Astrocyte of the spinal cord (primary cell): ENCODE measurements around the gene AGRP.
"Not testable (repeated sequence)": the region's sequence is repeated elsewhere in the genome, so short reads cannot be mapped to it uniquely, and the experiment has no call there.

ENCODE experiments used
- DNase-seq: peaks from one replicate; pipeline ENCODE4 v3.0.0; 2011; ENCODE audit warnings: low read depth, low spot score
- H3K4me3 ChIP-seq: 2 replicates; pipeline ENCODE4 v1.5.1; 2011; ENCODE audit warnings: low read depth, mild to moderate bottlenecking, low read length, moderate library complexity
- in situ Hi-C: cut with HindIII; loops from 2 replicates; pipeline ENCODE4 v1.10.0; 2017; ENCODE audit warnings: low sequenced_read_pairs
- TF ChIP-seq, protein P1 (sequence below): IDR thresholded peaks from 2 replicates; pipeline ENCODE4 v1.5.1; 2012; ENCODE audit warnings: low read depth, mild to moderate bottlenecking, low read length, inconsistent platforms

Gene AGRP

DNA sequence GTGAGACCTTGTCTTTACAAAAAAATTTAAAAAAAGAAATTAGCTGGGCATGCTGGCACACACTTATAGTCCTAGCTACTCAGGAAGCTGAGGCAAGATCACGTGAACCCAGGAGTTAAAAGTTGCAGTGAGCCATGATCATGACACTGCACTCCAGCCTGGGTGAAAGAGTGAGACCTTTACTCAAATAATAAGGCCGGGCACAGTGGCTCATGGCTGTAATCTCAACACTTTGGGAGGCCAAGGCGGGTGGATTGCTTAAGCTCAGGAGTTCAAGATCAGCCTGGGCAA lies 33.8 kb upstream of the AGRP start:
- TF ChIP-seq, protein P1, sequence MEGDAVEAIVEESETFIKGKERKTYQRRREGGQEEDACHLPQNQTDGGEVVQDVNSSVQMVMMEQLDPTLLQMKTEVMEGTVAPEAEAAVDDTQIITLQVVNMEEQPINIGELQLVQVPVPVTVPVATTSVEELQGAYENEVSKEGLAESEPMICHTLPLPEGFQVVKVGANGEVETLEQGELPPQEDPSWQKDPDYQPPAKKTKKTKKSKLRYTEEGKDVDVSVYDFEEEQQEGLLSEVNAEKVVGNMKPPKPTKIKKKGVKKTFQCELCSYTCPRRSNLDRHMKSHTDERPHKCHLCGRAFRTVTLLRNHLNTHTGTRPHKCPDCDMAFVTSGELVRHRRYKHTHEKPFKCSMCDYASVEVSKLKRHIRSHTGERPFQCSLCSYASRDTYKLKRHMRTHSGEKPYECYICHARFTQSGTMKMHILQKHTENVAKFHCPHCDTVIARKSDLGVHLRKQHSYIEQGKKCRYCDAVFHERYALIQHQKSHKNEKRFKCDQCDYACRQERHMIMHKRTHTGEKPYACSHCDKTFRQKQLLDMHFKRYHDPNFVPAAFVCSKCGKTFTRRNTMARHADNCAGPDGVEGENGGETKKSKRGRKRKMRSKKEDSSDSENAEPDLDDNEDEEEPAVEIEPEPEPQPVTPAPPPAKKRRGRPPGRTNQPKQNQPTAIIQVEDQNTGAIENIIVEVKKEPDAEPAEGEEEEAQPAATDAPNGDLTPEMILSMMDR: no peak

DNA sequence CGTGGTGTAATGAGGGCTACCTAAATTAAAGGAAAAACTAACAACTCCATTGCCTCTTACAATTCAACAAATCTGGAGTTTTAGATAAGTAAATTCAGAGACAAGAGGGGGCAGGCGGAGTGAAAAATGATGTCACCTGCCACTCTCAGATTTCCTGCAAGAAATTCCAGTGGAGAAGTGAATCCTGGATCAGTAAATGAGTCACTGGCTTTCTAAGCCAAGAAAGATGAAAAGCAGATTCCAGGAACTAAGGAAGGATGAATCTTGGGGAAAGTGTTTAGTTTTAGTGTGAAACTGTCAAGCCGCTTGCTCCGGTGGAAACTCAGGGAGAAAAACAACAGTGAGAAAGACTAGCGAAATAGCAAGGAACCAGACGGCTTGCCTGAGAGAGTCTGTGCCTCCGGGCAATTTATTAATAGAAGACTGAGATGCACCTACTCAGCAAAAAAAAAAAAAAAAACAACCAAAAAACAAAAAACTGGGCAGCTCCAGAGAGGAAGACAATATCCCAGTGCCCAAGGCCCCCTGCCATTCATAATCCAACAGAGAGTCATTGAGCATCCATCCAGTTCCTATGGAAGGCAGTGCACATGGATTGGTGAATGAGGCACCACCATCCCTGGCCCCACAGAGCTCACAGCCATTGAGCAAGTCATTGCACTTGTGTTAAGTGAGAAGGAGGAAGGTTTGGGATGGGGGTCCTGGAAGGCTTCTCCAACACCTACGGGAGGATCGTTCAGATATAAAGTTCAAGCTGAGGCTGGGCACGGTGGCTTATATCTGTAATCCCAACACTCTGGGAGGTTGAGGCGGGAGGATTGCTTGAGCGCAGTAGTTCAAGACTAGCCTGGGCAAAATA lies 33.2 kb upstream of the AGRP start:
- peak; percentile 61 for DNase-seq
- H3K4me3 ChIP-seq: no peak overlapping the region
- TF ChIP-seq, protein P1: no peak
- in situ Hi-C loops: no loop called here

More for the DNA sequence above, 33.8 kb upstream of the AGRP start:
- no peak for DNase-seq
- in situ Hi-C loops: no loop called here
- no peak overlapping the region for H3K4me3 ChIP-seq

DNA sequence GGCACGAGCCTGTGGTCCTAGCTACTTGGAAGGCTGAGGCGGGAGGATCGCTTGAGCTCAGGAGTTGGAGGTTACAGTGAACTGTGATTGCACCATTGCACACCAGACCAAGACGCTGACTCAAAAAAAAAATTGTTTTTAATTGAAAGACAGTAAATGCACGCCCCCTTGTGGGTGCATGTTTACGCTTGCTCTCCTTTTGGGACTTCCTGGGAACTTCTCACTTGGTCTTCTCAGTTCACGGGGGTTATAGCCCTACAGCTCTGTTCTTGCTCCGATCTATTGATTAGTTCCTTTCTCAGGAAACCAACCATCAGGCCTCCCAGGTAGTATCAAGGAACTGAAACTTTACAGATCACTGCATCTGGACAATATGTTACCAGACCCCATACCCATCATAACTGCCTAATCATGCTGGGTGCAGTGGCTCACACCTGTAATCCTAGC lies 31.1 kb upstream of the AGRP start:
- in situ Hi-C loops: no loop called here
- TF ChIP-seq, protein P1: peak; percentile 73
- no peak overlapping the region for H3K4me3 ChIP-seq
- peak; percentile 80 for DNase-seq

DNA sequence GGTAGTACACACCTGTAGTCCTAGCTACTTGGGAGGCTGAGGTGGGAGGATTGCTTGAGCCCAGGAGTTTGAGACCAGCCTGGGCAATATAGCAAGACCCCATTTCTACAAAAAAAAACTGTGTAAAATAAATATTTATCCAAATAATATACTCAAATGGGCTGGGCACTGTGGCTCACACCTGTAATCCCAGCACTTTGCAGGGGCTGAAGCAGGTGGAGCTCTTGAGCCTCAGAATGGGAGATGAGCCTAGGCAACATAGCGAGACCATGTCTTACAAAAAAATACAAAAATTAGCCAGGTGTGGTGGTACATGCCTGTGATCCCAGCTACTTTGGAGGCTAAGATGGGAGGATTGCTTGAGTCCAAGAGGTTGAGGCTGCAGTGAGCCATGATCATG lies 30.5 kb upstream of the AGRP start:
- H3K4me3 ChIP-seq, in situ Hi-C loops, DNase-seq: not testable (repeated sequence)

DNA sequence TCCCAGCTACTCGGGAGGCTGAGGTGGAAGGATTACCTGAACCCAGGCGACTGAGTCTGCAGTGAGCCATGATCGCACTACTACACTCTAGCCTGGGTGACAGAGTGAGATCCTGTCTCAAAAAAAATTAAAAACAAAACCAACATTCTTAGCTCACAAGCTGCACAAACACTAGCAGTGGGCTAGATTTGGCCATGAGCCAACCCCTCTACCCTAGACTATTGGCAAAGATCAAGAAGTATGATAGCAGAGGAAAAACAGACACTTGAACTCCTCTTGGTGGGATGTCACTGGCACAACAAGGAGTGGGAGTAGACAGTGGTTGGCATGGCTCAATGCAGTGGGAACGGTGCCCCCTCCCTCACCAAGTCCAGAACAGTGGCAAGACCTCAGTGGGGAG lies 25.7 kb upstream of the AGRP start:
- DNase-seq: no peak
- TF ChIP-seq, protein P1: no peak
- no peak overlapping the region for H3K4me3 ChIP-seq
- in situ Hi-C loops: no loop called here

DNA sequence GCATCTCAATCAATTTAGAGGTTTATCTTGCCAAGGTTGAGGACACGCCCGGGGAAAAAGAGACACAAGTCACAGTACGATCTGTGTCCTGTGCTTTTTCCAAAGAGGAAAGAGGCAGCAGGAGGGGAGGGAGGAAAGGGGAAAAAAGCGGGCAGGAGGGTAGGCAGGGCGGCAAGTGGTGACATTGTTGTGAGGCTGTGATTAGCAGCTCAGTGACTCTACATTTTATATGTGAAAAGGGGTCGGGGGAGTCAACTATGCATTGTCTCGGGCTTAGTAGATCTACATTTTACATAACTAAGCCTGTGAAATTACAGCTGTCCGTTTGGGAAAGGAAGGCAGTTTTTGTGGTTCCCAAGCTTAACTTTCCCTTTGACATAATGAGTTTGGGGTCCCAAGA lies 23.1 kb upstream of the AGRP start:
- H3K4me3 ChIP-seq: no peak overlapping the region
- no peak for DNase-seq
- in situ Hi-C loops: no loop called here
- TF ChIP-seq, protein P1: no peak

DNA sequence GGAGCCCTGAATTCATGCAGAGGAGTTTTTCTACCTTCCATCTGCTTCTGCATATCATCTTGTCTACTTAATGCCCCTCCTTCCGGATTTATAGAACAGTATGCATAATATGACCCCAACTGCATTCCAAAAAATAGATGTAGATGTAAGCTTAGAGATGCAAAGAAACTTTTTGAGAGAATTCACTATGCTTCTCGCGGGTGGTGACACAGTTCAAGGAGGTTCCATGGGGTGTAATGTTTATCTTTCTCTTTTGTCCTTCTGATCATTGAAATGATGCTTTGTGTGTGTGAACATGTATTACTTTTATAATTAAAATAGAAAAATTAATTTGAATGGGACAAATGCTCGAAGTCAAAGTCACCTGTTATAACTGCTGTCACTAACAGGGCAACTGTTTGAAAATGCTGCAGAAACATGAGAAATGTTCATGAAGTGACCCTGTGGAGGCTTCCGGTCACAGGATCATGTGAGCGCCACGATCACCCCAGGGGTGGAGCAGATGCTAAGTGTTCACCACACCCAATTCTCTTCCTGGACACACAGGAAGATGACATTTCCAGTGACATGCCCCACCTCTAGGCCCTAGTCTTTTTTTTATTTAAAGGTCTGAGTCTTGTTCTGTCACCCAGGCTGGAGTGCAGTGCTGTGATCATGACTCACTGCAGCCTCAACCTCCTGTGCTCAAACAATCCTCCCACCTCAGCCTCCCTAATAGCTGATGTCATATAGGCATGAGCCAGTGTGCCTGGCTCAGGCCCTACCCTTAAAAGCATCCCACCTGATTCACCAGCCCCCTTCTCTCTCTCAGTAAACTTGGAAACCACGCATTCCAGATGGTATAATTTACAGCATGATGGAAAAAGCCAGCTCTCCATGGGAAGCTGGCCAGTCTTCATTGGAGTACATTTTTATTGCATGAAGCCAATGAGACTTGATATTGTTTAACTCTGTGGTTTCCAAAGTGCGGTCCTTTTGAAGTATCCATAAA lies 21.0 kb upstream of the AGRP start:
- H3K4me3 ChIP-seq: no peak overlapping the region
- peak; percentile 40 for DNase-seq
- TF ChIP-seq, protein P1: no peak
- in situ Hi-C loops: no loop called here
